NB4 (cell line): Measurements from ENCODE around the gene ZEB2.

Source experiments
- DNase-seq: peaks from one replicate; pipeline ENCODE4 v3.0.0; 2010; ENCODE audit warnings: low read depth
- H3K4me3 ChIP-seq: one replicate; pipeline ENCODE4 v1.5.1; 2011; ENCODE audit warnings: mild to moderate bottlenecking, low read depth, low read length, moderate library complexity
- CTCF ChIP-seq: IDR thresholded peaks from one replicate; pipeline ENCODE4 v1.5.1; 2012; ENCODE audit warnings: low read depth, low read length
- MAX ChIP-seq: IDR thresholded peaks from 2 replicates; pipeline ENCODE4 v1.6.1; 2011; ENCODE audit warnings: low read depth, low read length
- MYC ChIP-seq: IDR thresholded peaks from 2 replicates; pipeline ENCODE4 v1.6.1; 2011; ENCODE audit warnings: low read depth, low read length
- POLR2A ChIP-seq: IDR thresholded peaks from 2 replicates; pipeline ENCODE4 v1.6.1; 2011; ENCODE audit warnings: mild to moderate bottlenecking; ENCODE audit not compliant: insufficient read length; ENCODE audit errors: extremely low read depth

ZEB2 gene

GRCh38 chr2:144341538-144341937 is 178.4 kb downstream of the ZEB2 start:
- no peak overlapping the region for H3K4me3 ChIP-seq
- TF ChIP-seq CTCF: no peak
- TF ChIP-seq MAX: no peak
- TF ChIP-seq MYC: no peak
- no peak for TF ChIP-seq POLR2A
- DNase-seq: no peak

GRCh38 chr2:144339048-144339447 is 180.9 kb downstream of the ZEB2 start:
- DNase-seq: no peak
- TF ChIP-seq POLR2A (no peak), MAX (no peak), CTCF (no peak), MYC (no peak)

GRCh38 chr2:144334551-144334950 is 185.4 kb downstream of the ZEB2 start:
- no peak for TF ChIP-seq POLR2A
- DNase-seq: no peak
- no peak overlapping the region for H3K4me3 ChIP-seq

More at GRCh38 chr2:144339048-144339447, 180.9 kb downstream of the ZEB2 start:
- H3K4me3 ChIP-seq: no peak overlapping the region
